HCT116 (cell line): ENCODE measurements around the gene SPR. TPM values are rescaled to one million over a fixed set of nuclear protein-coding genes. Genes with fewer than 3 reads are reported as not detected.

Experiments used
- ATAC-seq: fragments of 200-7000 bp; cut with Tn5 transposase; 2 replicates; pipeline ENCODE4 v1.9.1; 2020; ENCODE audit warnings: mild to moderate bottlenecking, moderate library complexity
- BruUV-seq: library from RNA; stranded (reverse); fragments of 400-500 nt; replicated peaks from 2 replicates; lab custom pipeline; 2021; lab: Mats Ljungman, UMichigan
- CTCF ChIA-PET: fragments of 300-600 bp; sonication (Branson Sonifier 250); formaldehyde crosslinking; loops from one replicate; lab custom pipeline; 2021; ENCODE audit warnings: antibody characterized with exemption; lab: Charles Lee
- POLR2A ChIA-PET: fragments of 300-600, 350-600 bp; sonication (Branson Sonifier 250); formaldehyde crosslinking; loops from one replicate; lab custom pipeline; 2021; ENCODE audit warnings: antibody characterized with exemption; lab: Charles Lee
- RAD21 ChIA-PET, 2 experiments: fragments of 300-600 bp; sonication (Branson Sonifier 250); formaldehyde crosslinking; loops; one replicate each; lab custom pipeline; 2023; ENCODE audit warnings: low total read pairs in 2 of 2; ENCODE audit not compliant: uncharacterized antibody in 2 of 2, unreplicated experiment in 2 of 2, low non-redundant PET in 1 of 2; lab: Charles Lee
- DNase-seq: peaks from one replicate; pipeline ENCODE4 v3.0.0-alpha.2; 2010; ENCODE audit warnings: low read depth, low spot score
- H2AFZ ChIP-seq: fragments of 200-600 bp; shearing (Covaris generic), sonication (generic); 2 replicates; pipeline ENCODE4 v1.6.1; 2017; ENCODE audit warnings: low read depth, mixed run types, mixed read lengths, antibody characterized with exemption, low read length; ENCODE audit not compliant: poor library complexity, severe bottlenecking
- H3K27ac ChIP-seq: 2 replicates; pipeline ENCODE4 v1.5.1; 2012; ENCODE audit warnings: low read depth, low read length
- H3K27me3 ChIP-seq: fragments of 200-600 bp; sonication (generic); 2 replicates; pipeline ENCODE4 v1.6.1; 2016; ENCODE audit warnings: mixed run types, low read length, mixed read lengths; ENCODE audit not compliant: insufficient read depth
- H3K36me3 ChIP-seq, 2 experiments: fragments of 200-500 bp in 1 of 2; fragments of 200-600 bp in 1 of 2; sonication (Bioruptor generic) in 1 of 2; sonication (generic) in 1 of 2; 2 replicates each; pipeline versions ENCODE4 v1.5.1 to v1.6.1; 2014 to 2016; ENCODE audit warnings: low read length in 2 of 2, inconsistent platforms in 1 of 2, mixed read lengths in 1 of 2, mixed run types in 1 of 2; ENCODE audit not compliant: insufficient read depth in 2 of 2, control insufficient read depth in 1 of 2
- H3K4me1 ChIP-seq, 2 experiments: fragments of 200-600 bp in 1 of 2; sonication (generic) in 1 of 2; 2 replicates each; pipeline versions ENCODE4 v1.5.1 to v1.6.1; 2012 to 2017; ENCODE audit warnings: low read length in 2 of 2, inconsistent platforms in 1 of 2, mild to moderate bottlenecking in 1 of 2, mixed read lengths in 1 of 2, mixed run types in 1 of 2, moderate library complexity in 1 of 2; ENCODE audit not compliant: insufficient read depth in 2 of 2, control insufficient read depth in 1 of 2
- H3K4me2 ChIP-seq: fragments of 200-600 bp; sonication (generic); 2 replicates; pipeline ENCODE4 v1.6.1; 2017; ENCODE audit warnings: mixed run types, low read length, mixed read lengths
- H3K4me3 ChIP-seq, 2 experiments: fragments of 200-600 bp in 1 of 2; sonication (generic) in 1 of 2; replicated peaks in 1 of 2; 2 replicates each; pipeline ENCODE4 v1.5.1; 2011 to 2016; ENCODE audit warnings: low read length in 2 of 2, control low read depth in 1 of 2, low read depth in 1 of 2, mild to moderate bottlenecking in 1 of 2, mixed read lengths in 1 of 2, mixed run types in 1 of 2
- H3K79me2 ChIP-seq: fragments of 200-600 bp; sonication (generic); 2 replicates; pipeline ENCODE4 v1.6.1; 2017; ENCODE audit warnings: mild to moderate bottlenecking, mixed run types, low read length, moderate library complexity, mixed read lengths; ENCODE audit not compliant: insufficient read depth
- H3K9ac ChIP-seq: fragments of 200-600 bp; sonication (generic); 2 replicates; pipeline ENCODE4 v1.6.1; 2016; ENCODE audit warnings: low read length, mixed read lengths
- H3K9me2 ChIP-seq: fragments of 200-600 bp; sonication (generic), shearing (Covaris generic); 2 replicates; pipeline ENCODE4 v1.6.1; 2017; ENCODE audit warnings: mixed run types, mild to moderate bottlenecking, moderate library complexity; ENCODE audit not compliant: insufficient read depth
- H3K9me3 ChIP-seq, 2 experiments: fragments of 200-500 bp in 1 of 2; fragments of 200-600 bp in 1 of 2; sonication (Bioruptor generic) in 1 of 2; sonication (generic) in 1 of 2; 2 replicates each; pipeline ENCODE4 v1.6.1; 2014 to 2017; ENCODE audit warnings: low read length in 2 of 2, mixed read lengths in 2 of 2, inconsistent platforms in 1 of 2, low read depth in 1 of 2, mild to moderate bottlenecking in 1 of 2, mixed run types in 1 of 2, moderate library complexity in 1 of 2; ENCODE audit not compliant: control insufficient read depth in 1 of 2, insufficient read depth in 1 of 2
- H4K20me1 ChIP-seq: fragments of 200-600 bp; sonication (generic), shearing (Covaris generic); 2 replicates; pipeline ENCODE4 v1.6.1; 2017; ENCODE audit warnings: mixed run types, mild to moderate bottlenecking, moderate library complexity; ENCODE audit not compliant: insufficient read depth
- EGR1 ChIP-seq: IDR thresholded peaks from 2 replicates; pipeline ENCODE4 v1.6.1; 2012; ENCODE audit warnings: low read depth
- ELF1 ChIP-seq: IDR thresholded peaks from 2 replicates; pipeline ENCODE4 v1.6.1; 2012; ENCODE audit warnings: low read depth, borderline replicate concordance
- EZH2 ChIP-seq: fragments of 200-600 bp; sonication (generic); IDR thresholded peaks from 2 replicates; pipeline ENCODE4 v1.6.1; 2017; ENCODE audit warnings: antibody characterized with exemption, mixed run types
- EZH2phosphoT487 ChIP-seq: fragments of 200-600 bp; IDR thresholded peaks from 2 replicates; pipeline ENCODE4 v1.6.1; 2018; ENCODE audit warnings: antibody characterized with exemption, borderline replicate concordance
- FOSL1 ChIP-seq: IDR thresholded peaks from 2 replicates; pipeline ENCODE4 v1.6.1; 2012; ENCODE audit warnings: low read depth
- RAD21 ChIP-seq: IDR thresholded peaks from 2 replicates; pipeline ENCODE4 v1.6.1; 2012; ENCODE audit warnings: low read depth, mild to moderate bottlenecking
- SP1 ChIP-seq: IDR thresholded peaks from 2 replicates; pipeline ENCODE4 v1.6.1; 2012; ENCODE audit warnings: low read depth
- intact Hi-C: fragments of 100-400 bp; cut with micrococcal nuclease; formaldehyde crosslinking; loops from 2 replicates; pipeline ENCODE4 v1.10.0; 2022
- total RNA-seq: library from RNA; stranded (reverse); gene quantifications from one replicate; pipeline ENCODE4 v1.2.1, GENCODE V29; 2021; ENCODE audit not compliant: unreplicated experiment
- TF ChIP-seq, protein P1 (sequence below): IDR thresholded peaks from 2 replicates; pipeline ENCODE4 v1.6.1; 2012; ENCODE audit warnings: low read depth
- TF ChIP-seq, protein P2 (sequence below): IDR thresholded peaks from 2 replicates; pipeline ENCODE4 v1.6.1; 2012
- TF ChIP-seq, protein P3 (sequence below): IDR thresholded peaks from 2 replicates; pipeline ENCODE4 v1.6.1; 2011; ENCODE audit warnings: mild to moderate bottlenecking, low read length, moderate library complexity; ENCODE audit not compliant: insufficient replicate concordance; ENCODE audit errors: extremely low read depth
- TF ChIP-seq, protein P4 (sequence below), 3 experiments: fragments of 200-600 bp in 1 of 3; sonication (generic) in 1 of 3; IDR thresholded peaks in 2 of 3; conservative IDR thresholded peaks in 1 of 3; 2 replicates each; pipeline ENCODE4 v1.5.1; 2012 to 2017; ENCODE audit warnings: low read depth in 2 of 3, low read length in 2 of 3, antibody characterized with exemption in 1 of 3, borderline replicate concordance in 1 of 3, control low read depth in 1 of 3, mild to moderate bottlenecking in 1 of 3, mixed read lengths in 1 of 3, mixed run types in 1 of 3, moderate library complexity in 1 of 3; ENCODE audit not compliant: insufficient read depth in 1 of 3

Gene SPR
- total RNA-seq, 1 experiment from 2014 or later: 66.9 TPM

DNA sequence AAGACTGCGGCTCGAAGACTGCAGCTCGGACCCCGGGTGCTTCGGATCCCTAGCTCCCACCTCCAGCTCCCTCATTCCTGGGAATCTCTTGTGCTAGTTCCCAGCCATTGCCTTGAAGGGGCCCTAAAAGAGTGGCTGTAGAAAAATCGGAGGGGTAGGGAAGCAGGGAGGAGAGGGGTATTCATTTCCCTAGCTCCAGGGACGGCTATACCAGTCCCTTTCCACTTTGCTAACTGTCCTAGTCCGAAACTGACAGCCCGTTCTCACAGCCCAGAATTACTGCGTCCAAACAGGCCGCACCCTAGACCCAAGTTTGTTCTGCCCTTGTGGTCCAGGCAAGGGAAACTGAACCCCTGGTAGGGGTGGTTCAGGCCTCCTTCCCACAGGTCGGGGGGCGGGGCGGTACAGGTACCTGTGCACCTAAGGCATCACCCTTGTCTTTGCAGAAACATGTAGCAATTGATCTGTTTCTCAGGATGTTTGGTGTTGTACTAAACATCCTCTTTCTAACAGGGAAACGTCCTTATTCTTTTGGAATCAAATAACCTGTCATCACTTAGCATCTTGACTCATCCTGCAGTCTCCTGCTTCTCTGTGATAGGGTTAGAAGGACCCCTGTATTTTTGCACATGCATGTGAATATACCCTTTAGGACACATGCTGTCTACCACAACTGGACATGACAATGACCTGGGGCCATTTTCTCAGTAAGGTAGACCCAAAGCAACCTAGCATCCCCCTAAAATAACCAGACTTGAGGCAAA is 34.1 kb downstream of the SPR start:
- intact Hi-C loops: no loop called here
- Histone ChIP-seq H3K4me1 (peaks cover 6 to 14% of the 10 kb centered on the region in 2 experiments; a peak in 3 of 4 replicates), H3K4me3 (no peak overlapping the region), H3K79me2 (no peaks in the 10 kb centered on the region), H3K4me2 (no peak overlapping the region), H3K27me3 (no peaks in the 10 kb centered on the region), H3K9me2 (no peaks in the 10 kb centered on the region), H2AFZ (no peak overlapping the region), H3K9ac (no peak overlapping the region), H3K9me3 (no peaks in the 10 kb centered on the region), H3K27ac (no peak overlapping the region)
- POLR2A ChIA-PET: no interaction called here
- no TSS peak for BruUV-seq
- ATAC-seq: no peak
- no peak for DNase-seq
- RAD21 ChIA-PET: no interaction called here
- CTCF ChIA-PET: no interaction called here
- TF ChIP-seq, protein P1, sequence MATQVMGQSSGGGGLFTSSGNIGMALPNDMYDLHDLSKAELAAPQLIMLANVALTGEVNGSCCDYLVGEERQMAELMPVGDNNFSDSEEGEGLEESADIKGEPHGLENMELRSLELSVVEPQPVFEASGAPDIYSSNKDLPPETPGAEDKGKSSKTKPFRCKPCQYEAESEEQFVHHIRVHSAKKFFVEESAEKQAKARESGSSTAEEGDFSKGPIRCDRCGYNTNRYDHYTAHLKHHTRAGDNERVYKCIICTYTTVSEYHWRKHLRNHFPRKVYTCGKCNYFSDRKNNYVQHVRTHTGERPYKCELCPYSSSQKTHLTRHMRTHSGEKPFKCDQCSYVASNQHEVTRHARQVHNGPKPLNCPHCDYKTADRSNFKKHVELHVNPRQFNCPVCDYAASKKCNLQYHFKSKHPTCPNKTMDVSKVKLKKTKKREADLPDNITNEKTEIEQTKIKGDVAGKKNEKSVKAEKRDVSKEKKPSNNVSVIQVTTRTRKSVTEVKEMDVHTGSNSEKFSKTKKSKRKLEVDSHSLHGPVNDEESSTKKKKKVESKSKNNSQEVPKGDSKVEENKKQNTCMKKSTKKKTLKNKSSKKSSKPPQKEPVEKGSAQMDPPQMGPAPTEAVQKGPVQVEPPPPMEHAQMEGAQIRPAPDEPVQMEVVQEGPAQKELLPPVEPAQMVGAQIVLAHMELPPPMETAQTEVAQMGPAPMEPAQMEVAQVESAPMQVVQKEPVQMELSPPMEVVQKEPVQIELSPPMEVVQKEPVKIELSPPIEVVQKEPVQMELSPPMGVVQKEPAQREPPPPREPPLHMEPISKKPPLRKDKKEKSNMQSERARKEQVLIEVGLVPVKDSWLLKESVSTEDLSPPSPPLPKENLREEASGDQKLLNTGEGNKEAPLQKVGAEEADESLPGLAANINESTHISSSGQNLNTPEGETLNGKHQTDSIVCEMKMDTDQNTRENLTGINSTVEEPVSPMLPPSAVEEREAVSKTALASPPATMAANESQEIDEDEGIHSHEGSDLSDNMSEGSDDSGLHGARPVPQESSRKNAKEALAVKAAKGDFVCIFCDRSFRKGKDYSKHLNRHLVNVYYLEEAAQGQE: no peak
- TF ChIP-seq, all 23 proteins: peak for 0
- Histone ChIP-seq H3K36me3 (no peaks in the 10 kb centered on the region), H4K20me1 (no peaks in the 10 kb centered on the region)

DNA sequence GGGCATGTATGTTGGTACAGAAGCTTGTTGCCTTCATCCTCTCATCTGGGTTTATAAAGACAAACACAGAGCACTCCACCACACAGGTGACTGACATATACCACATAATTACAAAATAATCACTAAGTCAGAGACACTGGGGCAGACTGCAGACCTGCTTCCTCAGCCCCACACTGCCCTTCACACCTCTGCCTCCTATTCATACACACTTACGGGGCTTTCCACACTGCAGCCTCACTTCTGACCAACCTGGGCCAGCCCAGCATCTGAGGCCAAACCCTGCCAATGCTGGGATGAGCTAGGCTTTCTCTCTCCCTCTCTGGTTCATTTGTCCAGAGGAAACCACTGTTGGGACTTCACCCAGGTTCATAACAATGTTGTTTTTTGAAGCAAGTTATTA is 34.6 kb downstream of the SPR start:
- Histone ChIP-seq H3K9me3 (no peaks in the 10 kb centered on the region), H3K9ac (no peak overlapping the region), H2AFZ (no peak overlapping the region), H3K27ac (no peak overlapping the region), H4K20me1 (no peaks in the 10 kb centered on the region), H3K36me3 (no peaks in the 10 kb centered on the region), H3K79me2 (no peaks in the 10 kb centered on the region), H3K4me3 (no peak overlapping the region), H3K9me2 (no peaks in the 10 kb centered on the region), H3K27me3 (no peaks in the 10 kb centered on the region), H3K4me1 (peaks cover 2 to 8% of the 10 kb centered on the region in 2 experiments; a peak in 2 of 4 replicates), H3K4me2 (no peak overlapping the region)
- ChIA-PET RAD21 (no interaction called here), POLR2A (no interaction called here), CTCF (no interaction called here)
- BruUV-seq: no TSS peak
- DNase-seq (no peak), ATAC-seq (no peak)
- intact Hi-C loops: no loop called here
- TF ChIP-seq EZH2phosphoT487 (no peak), FOSL1 (no peak), EZH2 (no peak), RAD21 (no peak), SP1 (no peak), EGR1 (no peak), ELF1 (no peak)
- TF ChIP-seq, protein P2, sequence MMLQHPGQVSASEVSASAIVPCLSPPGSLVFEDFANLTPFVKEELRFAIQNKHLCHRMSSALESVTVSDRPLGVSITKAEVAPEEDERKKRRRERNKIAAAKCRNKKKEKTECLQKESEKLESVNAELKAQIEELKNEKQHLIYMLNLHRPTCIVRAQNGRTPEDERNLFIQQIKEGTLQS: no peak
- TF ChIP-seq, protein P3, sequence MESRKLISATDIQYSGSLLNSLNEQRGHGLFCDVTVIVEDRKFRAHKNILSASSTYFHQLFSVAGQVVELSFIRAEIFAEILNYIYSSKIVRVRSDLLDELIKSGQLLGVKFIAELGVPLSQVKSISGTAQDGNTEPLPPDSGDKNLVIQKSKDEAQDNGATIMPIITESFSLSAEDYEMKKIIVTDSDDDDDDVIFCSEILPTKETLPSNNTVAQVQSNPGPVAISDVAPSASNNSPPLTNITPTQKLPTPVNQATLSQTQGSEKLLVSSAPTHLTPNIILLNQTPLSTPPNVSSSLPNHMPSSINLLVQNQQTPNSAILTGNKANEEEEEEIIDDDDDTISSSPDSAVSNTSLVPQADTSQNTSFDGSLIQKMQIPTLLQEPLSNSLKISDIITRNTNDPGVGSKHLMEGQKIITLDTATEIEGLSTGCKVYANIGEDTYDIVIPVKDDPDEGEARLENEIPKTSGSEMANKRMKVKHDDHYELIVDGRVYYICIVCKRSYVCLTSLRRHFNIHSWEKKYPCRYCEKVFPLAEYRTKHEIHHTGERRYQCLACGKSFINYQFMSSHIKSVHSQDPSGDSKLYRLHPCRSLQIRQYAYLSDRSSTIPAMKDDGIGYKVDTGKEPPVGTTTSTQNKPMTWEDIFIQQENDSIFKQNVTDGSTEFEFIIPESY: no peak
- TF ChIP-seq, protein P4, sequence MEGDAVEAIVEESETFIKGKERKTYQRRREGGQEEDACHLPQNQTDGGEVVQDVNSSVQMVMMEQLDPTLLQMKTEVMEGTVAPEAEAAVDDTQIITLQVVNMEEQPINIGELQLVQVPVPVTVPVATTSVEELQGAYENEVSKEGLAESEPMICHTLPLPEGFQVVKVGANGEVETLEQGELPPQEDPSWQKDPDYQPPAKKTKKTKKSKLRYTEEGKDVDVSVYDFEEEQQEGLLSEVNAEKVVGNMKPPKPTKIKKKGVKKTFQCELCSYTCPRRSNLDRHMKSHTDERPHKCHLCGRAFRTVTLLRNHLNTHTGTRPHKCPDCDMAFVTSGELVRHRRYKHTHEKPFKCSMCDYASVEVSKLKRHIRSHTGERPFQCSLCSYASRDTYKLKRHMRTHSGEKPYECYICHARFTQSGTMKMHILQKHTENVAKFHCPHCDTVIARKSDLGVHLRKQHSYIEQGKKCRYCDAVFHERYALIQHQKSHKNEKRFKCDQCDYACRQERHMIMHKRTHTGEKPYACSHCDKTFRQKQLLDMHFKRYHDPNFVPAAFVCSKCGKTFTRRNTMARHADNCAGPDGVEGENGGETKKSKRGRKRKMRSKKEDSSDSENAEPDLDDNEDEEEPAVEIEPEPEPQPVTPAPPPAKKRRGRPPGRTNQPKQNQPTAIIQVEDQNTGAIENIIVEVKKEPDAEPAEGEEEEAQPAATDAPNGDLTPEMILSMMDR (IDR thresholded peaks at IDR 0.05 in 2 of 3, conservative IDR thresholded peaks at IDR 0.05 in 1 of 3; ENCODE audit: borderline replicate concordance in 1 of 3, insufficient read depth in 1 of 3, low read depth in 2 of 3, low read length in 2 of 3): no peak
